SHP77 (cell line): ENCODE measurements around the gene ZNF570.
A peak's percentile ranks its signal among the peaks of the same experiment; 100 is the strongest.

Source experiments
- DNase-seq, 2 experiments: peaks; one replicate each; lab custom pipeline; 2025; lab: John Stamatoyannopoulos, UW

Gene ZNF570

GRCh38 chr19:37468961-37469777, at the start of gene ZNF570:
ZNF570 (plus strand) TSS chr19:37469356; CDS start chr19:37470355, 999 bp downstream.
- DNase-seq, result peak; percentile 86 to 88

GRCh38 chr19:37452500-37453245, 16.5 kb upstream of the ZNF570 start:
- DNase-seq, result no peak

- peak in 1 of 2 experiments; percentile 24 for DNase-seq
These were observed 2.8 kb upstream of the ZNF570 start for GRCh38 chr19:37466277-37466797.

GRCh38 chr19:37466798-37467607, 2.2 kb upstream of the ZNF570 start, which contains the start of gene ZNF569:
ZNF569 (minus strand) TSS chr19:37467444; CDS start chr19:37444921, 22,523 bp downstream.
- DNase-seq, result peak; percentile 96 to 97

GRCh38 chr19:37467608-37468090, 1.5 kb upstream of the ZNF570 start:
- DNase-seq, result no peak

- no peak for DNase-seq
These were observed 1.1 kb downstream of the ZNF570 start for GRCh38 chr19:37470216-37470615.

GRCh38 chr19:37472165-37472564, 3.0 kb downstream of the ZNF570 start:
- DNase-seq, result no peak

- DNase-seq, result no peak
These were observed 15.4 kb downstream of the ZNF570 start for GRCh38 chr19:37484406-37485168.

- no peak for DNase-seq
These were observed 23.1 kb downstream of the ZNF570 start for GRCh38 chr19:37492213-37492612.

GRCh38 chr19:37505958-37506386, 36.8 kb downstream of the ZNF570 start:
- DNase-seq, result peak in 1 of 2 experiments; percentile 22

GRCh38 chr19:37506387-37507166, 37.4 kb downstream of the ZNF570 start, which contains the start of gene ZNF793:
ZNF793 (plus strand) TSS chr19:37506939; CDS start chr19:37523440, 16,501 bp downstream.
- peak; percentile 22 to 68 for DNase-seq

GRCh38 chr19:37507167-37507464, 38.0 kb downstream of the ZNF570 start:
- no peak for DNase-seq

GRCh38 chr19:37511186-37511585, 42.0 kb downstream of the ZNF570 start:
- DNase-seq, result no peak

GRCh38 chr19:37511821-37512220, 42.7 kb downstream of the ZNF570 start:
- DNase-seq, result no peak

GRCh38 chr19:37513397-37513796, 44.2 kb downstream of the ZNF570 start:
- DNase-seq, result no peak

GRCh38 chr19:37519890-37520289, 50.7 kb downstream of the ZNF570 start:
- DNase-seq, result no peak

- DNase-seq, result no peak
These were observed 68.3 kb downstream of the ZNF570 start for GRCh38 chr19:37537391-37537947.
